Globus pallidus (tissue), 1 donor: ENCODE measurements around the gene MYO9A.
A peak's percentile ranks its signal among the peaks of the same experiment; 100 is the strongest.
"Not testable (repeated sequence)": the region's sequence is repeated elsewhere in the genome, so short reads cannot be mapped to it uniquely, and the experiment has no call there.

Experiments used
- DNase-seq: peaks from one replicate; pipeline ENCODE4 v3.0.0-alpha.2; 2015; ENCODE audit warnings: low spot score

The MYO9A gene

GRCh38 chr15:71945012-71945411, 172.9 kb downstream of the MYO9A start:
- DNase-seq, result no peak

GRCh38 chr15:71943806-71944205, 174.1 kb downstream of the MYO9A start:
- DNase-seq, result no peak

GRCh38 chr15:71939981-71940588, 177.9 kb downstream of the MYO9A start:
- no peak for DNase-seq

- DNase-seq, result no peak
Measured at GRCh38 chr15:71937650-71938311, 180.2 kb downstream of the MYO9A start.

- DNase-seq, result no peak
Measured at GRCh38 chr15:71934446-71934845, 183.5 kb downstream of the MYO9A start.

- DNase-seq, result no peak
Measured at GRCh38 chr15:71932689-71933088, 185.3 kb downstream of the MYO9A start.

GRCh38 chr15:71931261-71931660, 186.7 kb downstream of the MYO9A start:
- no peak for DNase-seq

GRCh38 chr15:71925145-71925544, 192.8 kb downstream of the MYO9A start:
- DNase-seq, result no peak

- no peak for DNase-seq
Measured at GRCh38 chr15:71921191-71921590, 196.8 kb downstream of the MYO9A start.

GRCh38 chr15:71920573-71920972, 197.4 kb downstream of the MYO9A start:
- DNase-seq, result no peak

- DNase-seq, result no peak
Measured at GRCh38 chr15:71916834-71917233, 201.1 kb downstream of the MYO9A start.

- no peak for DNase-seq
Measured at GRCh38 chr15:71914092-71914491, 203.9 kb downstream of the MYO9A start.

GRCh38 chr15:71899674-71900073, 218.3 kb downstream of the MYO9A start:
- peak; percentile 45 for DNase-seq

GRCh38 chr15:71893691-71894090, 224.3 kb downstream of the MYO9A start:
- DNase-seq, result no peak

- DNase-seq, result no peak
Measured at GRCh38 chr15:71892335-71892734, 225.6 kb downstream of the MYO9A start.

GRCh38 chr15:71891026-71891425, 226.9 kb downstream of the MYO9A start:
- DNase-seq, result no peak

GRCh38 chr15:71889947-71890346, 228.0 kb downstream of the MYO9A start:
- no peak for DNase-seq

GRCh38 chr15:71889385-71889784, 228.6 kb downstream of the MYO9A start:
- no peak for DNase-seq

GRCh38 chr15:71888797-71889196, 229.2 kb downstream of the MYO9A start:
- no peak for DNase-seq

GRCh38 chr15:71885390-71885789, 232.6 kb downstream of the MYO9A start:
- peak; percentile 53 for DNase-seq

GRCh38 chr15:71883447-71883846, 234.5 kb downstream of the MYO9A start:
- no peak for DNase-seq

- no peak for DNase-seq
Measured at GRCh38 chr15:71880276-71880675, 237.7 kb downstream of the MYO9A start.

- no peak for DNase-seq
Measured at GRCh38 chr15:71874245-71874644, 243.7 kb downstream of the MYO9A start.

- DNase-seq, result not testable (repeated sequence)
Measured at GRCh38 chr15:71858232-71858631, 259.7 kb downstream of the MYO9A start.
